GM10266 (cell line): ENCODE results near the gene FOSL2.

Experiments
- DNase-seq: peaks from one replicate; pipeline ENCODE4 v3.0.0; 2012; ENCODE audit errors: extremely low spot score
- TF ChIP-seq, protein P1 (sequence below): IDR thresholded peaks from 2 replicates; pipeline ENCODE4 v1.5.1; 2012; ENCODE audit warnings: mild to moderate bottlenecking, low read depth; ENCODE audit not compliant: control insufficient read depth, insufficient read depth; ENCODE audit errors: missing control alignments

Gene FOSL2

DNA sequence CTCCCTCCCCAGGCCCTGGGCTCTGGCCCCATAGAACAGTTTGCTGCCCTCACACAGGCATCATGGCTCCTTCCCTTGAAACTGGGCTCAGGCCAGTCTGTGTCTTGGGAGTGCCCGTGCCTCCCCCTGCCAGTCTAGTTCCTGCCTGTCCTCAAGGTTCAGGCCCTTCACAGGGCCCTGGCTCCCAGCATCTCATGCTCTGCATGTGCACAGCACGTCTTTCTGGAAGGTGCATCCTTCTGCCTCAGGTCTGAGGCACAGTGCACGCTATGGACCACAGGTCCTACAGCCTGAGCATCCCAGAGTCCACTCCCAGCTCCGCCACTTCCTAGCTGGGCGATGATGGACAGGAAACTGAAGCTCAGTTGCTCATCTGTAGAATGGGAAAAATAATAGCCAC, 35.6 kb upstream of the FOSL2 start:
- no peak for DNase-seq
- TF ChIP-seq, protein P1, sequence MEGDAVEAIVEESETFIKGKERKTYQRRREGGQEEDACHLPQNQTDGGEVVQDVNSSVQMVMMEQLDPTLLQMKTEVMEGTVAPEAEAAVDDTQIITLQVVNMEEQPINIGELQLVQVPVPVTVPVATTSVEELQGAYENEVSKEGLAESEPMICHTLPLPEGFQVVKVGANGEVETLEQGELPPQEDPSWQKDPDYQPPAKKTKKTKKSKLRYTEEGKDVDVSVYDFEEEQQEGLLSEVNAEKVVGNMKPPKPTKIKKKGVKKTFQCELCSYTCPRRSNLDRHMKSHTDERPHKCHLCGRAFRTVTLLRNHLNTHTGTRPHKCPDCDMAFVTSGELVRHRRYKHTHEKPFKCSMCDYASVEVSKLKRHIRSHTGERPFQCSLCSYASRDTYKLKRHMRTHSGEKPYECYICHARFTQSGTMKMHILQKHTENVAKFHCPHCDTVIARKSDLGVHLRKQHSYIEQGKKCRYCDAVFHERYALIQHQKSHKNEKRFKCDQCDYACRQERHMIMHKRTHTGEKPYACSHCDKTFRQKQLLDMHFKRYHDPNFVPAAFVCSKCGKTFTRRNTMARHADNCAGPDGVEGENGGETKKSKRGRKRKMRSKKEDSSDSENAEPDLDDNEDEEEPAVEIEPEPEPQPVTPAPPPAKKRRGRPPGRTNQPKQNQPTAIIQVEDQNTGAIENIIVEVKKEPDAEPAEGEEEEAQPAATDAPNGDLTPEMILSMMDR: no peak

DNA sequence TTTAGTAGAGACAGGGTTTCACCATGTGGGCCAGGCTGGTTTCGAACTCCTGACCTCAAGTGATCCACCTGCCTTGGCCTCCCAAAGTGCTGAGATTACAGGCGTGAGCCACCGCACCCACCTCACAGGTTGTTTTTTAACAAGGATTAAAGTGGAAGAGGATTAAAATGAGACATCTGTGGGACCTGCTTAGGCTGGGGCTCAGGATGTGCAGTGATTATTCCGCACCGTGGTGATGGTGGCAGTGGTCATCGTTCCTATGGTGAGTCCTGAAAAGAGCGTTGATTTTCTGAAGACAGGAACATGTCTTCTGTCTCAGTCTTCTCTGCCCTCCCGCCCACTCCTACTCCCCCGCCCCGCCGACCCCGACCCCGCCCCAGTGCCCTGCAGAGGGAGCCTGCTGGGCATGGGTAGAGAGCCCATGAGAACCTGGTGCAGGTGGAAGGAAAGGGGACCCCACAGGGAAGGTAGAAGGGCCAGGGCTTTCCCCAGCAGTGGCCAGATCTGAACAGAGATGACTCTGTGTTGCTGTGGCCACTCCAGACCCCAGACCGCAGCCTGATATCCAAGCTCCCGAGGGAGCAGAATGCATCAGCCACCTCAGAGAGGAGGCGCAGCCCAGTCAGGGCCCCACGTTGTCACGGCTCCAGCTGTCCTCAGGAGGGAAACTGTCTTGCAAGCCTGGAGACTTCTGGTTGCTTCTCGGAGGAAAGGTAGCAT, 34.5 kb upstream of the FOSL2 start:
- TF ChIP-seq, protein P1: no peak
- no peak for DNase-seq

DNA sequence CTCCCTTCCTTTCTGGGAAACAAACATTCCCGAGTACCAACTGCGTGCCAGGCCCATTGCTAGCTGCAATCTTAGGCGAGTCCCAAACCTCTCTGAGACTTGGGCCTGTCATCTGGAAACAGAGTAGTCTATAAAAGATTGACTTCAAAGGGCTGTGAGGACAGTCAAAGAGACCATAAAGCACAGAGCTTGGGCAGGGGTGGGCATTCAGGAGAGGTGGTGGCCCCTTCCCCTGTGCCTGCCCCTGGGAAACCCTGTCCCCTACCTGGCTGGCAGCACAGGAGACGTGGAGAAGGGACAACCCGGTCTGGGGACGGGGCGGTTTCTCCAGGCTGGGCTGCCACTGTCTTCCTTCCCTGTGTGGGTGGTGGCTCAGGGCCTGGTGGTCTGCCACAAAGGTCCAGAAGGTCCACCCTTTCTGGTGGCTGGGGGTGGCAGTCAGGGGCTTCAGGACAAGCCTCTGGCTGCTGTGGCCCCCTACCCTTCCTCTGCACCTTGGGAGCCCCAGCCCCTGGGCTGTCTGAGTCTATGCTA, 33.9 kb upstream of the FOSL2 start:
- no peak for DNase-seq
- TF ChIP-seq, protein P1: no peak

DNA sequence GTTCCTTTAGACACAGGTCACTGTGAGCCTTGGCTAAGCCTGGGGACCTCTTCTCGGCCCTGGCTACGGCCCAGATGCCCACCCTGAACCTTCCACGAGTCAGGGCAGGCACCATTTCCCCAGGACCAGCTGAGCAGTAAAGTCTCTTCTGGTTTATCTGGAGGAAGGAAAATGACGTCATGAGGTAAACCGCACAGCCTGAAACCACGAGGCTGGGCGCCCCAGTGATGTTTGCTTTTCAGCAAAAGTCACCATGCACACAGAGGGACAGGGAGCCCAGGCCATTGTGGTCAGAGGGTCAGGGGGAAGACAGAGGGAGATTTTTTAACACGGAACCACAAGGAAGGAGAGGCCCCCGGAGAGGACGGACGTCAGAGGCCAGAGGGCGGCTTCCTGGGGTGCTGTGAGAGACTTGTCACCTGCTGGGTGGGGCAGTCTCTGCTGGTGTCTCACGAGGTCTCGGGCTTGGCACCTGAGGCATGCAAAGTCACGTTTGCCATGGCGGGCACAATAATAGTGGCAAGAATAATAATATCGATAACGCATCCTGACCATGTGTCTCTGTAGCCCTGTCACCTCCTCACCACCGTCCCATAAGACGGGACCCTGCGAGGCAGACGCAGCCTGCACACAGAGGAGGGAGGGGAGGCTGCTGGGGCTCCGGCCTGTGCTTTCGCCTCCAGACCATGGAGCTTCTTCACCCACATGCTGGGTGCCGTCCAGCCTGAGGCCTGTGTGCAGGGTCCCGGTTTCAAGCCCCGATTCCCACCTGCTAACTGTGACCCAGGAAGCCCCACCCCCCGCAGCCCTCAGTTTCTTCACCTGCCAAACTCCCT, 33.2 kb upstream of the FOSL2 start:
- peak; percentile 73 for DNase-seq

DNA sequence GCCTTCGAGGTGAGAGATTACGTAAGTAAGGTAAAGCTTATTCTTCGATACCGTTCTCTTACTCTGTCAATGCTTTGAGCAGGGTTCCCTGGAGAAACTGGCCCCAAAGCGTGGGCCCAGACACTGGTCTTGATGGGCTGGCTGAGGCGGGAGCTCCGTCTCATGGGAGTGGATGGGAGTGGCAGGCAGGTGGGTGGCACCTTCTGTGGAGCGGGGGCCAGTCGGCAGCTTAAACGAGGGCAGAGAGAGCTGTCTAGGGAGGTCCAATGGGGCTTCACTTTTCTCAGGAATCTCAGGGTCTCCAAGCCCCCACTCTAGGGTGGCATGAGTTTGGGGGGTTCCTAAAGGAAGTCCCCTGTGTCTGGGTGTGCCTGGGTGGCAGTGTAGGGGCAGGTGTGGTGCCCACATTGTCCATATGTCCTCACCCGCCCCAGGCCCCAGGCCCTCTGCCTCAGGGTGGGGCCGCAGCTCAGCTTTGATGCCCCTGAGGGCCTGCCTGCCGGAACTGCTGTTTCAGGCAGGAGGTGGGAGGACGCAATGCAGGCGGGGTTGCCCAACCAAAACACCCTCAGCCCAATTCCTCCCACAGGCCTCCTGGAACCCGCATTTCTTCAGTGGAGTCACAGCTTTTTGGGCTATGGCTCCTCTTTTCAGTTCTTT, 32.5 kb upstream of the FOSL2 start:
- no peak for DNase-seq
- TF ChIP-seq, protein P1: no peak

More for the DNA sequence above, 33.2 kb upstream of the FOSL2 start:
- TF ChIP-seq, protein P1: no peak

DNA sequence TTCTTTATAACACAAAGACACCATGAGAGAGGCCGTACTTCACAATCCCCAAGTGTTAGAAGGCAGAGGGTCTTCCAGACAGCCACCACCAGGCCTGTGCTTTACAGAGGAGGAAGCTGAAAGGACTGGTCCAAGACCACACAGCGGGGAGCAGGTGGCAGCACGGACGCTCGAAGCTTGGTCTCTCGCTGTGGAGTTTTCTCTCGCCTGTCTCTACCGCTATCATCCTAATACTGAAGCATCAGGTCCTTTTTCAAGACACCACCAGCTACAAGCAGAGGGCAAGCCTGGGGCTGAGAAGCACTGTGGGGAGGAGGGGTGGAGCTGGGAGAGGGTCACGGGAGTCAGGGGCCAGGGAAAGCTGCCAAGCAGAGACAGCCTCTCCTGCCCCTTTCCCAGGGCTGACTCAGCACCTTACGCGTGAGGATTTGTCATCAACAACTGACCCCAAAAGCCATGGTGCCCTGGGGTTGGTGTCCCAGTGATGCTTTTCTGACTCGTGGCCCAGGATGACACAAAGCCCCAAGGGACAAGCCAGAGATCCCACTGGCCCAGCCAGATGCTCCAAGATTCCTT, 31.9 kb upstream of the FOSL2 start:
- TF ChIP-seq, protein P1: no peak
- DNase-seq: no peak
